HG03342 (cell line): ENCODE data around the gene STARD8.

ENCODE experiments used
- ATAC-seq: cut with Tn5 transposase; IDR thresholded peaks from one replicate; pipeline ENCODE4 v1.9.1; 2021; ENCODE audit warnings: mild to moderate bottlenecking, moderate library complexity; ENCODE audit not compliant: unreplicated experiment

Gene STARD8

DNA sequence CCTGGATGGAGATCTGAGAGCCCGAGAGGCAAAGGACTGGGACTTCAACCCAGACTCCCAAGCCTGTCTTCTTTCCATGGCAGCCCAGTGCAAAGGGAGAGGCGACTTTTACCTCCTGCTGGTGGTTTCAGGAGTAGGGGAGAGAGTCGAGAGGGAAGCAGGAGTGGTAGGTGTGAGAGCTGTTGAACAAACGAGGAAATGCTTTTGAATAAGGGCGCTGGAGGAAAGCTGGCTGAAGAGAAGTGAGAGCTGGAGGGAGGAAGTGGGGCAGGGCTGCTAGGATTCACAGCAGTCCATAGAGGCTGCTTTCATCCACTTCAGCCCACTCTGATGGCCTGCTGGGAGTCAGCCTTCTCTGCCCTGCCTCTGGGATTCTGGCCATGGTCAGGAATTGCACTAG is 99.5 kb downstream of the STARD8 start:
- no peak for ATAC-seq

DNA sequence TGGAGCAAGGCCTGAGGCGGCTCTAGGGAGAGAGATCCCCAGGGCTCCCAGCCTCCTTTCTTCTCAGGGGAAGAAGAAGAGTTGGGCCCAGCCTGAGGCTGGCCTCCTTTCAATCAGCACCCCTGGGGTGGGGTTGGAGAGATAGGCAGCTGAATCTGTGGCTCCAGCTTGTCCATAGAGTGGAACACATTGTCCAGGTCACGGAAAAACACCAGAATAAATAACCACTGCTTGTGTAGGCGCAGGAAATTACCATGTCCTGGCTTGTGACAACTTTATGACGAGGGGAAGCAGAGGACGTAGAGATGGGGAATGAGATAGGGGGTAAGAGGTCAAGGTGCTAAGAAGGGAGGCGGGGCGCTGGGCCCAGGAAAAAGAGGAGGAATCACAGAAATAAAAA is 100.6 kb downstream of the STARD8 start:
- no peak for ATAC-seq

- ATAC-seq = no peak
These were observed 102.0 kb downstream of the STARD8 start for GRCh38 chrX:68749426-68749825.

- ATAC-seq = no peak
These were observed 102.8 kb downstream of the STARD8 start for GRCh38 chrX:68750316-68750715.

- no peak for ATAC-seq
These were observed 103.9 kb downstream of the STARD8 start for GRCh38 chrX:68751372-68751771.

DNA sequence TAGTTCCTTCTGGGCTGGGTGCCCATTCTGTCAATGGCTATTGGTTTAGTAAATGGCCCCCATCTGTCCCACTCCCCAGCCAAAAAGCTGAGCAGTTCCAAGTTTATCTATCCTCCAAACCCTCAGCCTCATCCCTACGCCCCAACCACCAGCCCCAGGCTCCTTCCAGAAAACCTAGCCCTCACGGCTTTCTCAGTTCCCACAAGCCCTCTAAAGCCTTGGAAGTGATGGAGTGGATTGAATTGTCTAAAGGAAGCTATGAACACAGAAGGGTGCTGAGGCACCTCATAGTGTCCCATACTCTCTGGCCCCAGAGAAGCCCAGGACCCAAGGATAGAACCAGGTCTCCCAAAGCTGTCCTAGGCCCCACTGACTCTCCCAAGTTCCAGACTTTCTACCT is 105.8 kb downstream of the STARD8 start:
- ATAC-seq = no peak

- ATAC-seq = no peak
These were observed 106.9 kb downstream of the STARD8 start for GRCh38 chrX:68754406-68754805.

DNA sequence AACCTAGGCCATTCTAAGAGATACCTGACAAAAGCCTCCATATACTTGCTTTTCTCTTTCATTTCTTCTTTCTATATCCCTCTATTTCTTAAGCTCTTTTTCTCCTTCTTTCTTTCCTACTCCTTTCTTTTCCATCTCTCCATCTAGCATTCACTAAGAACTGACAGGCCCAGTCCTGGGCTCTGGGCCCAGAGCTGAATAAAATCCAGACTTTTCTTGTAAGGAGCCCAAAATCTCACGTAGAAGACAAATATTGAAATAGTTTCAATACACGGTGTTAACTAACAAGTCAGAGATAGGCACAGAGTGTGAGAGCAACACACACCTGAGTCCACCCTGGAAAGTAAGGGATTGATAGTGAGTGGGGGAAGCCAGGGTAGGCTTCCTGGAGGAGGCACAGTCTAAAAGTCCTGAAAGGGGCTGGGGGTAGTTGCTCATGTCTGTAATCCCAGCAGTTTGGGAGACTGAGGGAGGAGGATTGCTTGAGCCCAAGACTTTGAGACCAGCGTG is 108.2 kb downstream of the STARD8 start:
- no peak for ATAC-seq

DNA sequence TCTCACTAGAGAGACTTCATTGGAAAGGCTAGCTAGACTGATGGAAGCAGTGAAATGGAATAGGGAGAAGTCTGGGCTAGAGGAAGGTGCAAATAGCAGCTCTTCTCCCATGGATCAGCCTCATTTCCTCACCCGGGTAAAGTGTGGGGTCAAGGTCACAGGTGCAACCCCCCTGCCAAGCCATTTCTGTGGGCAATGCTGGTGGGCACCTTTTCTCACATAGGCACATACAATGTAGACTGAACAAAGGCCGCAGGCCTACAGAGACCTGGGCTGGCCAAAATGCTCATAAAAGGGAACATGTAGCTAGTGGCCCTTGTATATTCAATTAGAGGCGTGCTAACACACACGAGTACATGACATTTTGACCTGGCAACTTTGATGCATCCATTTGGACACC is 109.9 kb downstream of the STARD8 start:
- ATAC-seq = no peak

DNA sequence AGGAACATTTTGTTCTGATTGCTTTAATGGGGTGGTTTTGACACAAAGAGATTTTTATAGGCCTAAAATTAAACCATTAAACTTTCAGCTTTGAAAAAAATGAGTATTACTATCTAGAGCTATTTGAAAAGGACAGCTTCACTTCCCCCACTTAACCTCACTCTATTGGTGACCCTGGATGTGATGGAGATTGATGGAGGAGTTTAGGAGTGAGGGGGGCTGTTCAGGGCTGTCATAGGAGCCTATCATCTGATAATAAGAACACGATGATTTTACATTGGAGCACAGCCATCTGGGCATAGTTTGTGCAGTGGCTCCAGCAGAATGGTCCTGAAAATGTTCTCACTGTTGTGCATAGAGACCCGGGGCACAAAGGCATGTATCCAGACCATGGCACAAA is 110.3 kb downstream of the STARD8 start:
- no peak for ATAC-seq

DNA sequence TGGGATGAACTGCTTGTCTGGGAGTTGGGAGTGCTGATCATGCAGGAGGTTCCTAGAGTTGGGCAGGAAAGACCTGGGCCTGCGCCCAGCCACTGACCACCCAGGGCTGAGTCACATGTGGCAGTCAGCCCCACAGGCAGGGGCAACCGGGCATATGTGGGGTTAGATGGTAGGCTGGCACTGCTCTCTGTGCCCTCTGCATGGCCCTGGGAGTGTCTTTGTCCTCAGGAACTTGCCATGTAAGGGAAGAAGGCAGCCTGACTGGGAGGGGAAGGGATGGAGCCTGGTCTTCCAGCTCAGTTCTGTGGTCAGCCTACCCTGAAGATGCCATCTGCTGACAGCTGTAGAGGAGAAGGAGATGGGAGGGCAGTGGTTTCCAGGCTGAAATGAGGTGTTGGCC is 111.2 kb downstream of the STARD8 start:
- ATAC-seq = no peak

DNA sequence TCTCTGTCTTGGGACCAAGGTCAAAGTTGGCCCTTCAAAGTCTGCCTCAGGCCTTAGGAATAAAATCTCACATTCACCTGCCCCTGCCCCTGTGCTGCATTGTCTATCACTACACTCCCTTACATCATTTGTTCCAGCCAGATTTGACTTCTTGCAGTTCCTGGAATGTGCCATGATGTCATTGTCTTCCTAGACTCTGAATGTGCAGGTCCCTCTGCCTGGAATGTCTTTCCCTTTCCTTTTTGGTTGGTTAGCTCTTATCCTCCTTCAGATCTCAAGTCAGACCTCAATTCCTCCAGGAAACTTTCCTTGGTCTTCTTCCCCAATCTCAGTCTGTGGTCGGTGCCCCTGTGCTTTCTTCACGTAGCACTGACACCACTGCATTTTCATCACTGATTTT is 113.6 kb downstream of the STARD8 start:
- no peak for ATAC-seq

GRCh38 chrX:68762766-68763165 is 115.3 kb downstream of the STARD8 start:
- ATAC-seq = no peak

DNA sequence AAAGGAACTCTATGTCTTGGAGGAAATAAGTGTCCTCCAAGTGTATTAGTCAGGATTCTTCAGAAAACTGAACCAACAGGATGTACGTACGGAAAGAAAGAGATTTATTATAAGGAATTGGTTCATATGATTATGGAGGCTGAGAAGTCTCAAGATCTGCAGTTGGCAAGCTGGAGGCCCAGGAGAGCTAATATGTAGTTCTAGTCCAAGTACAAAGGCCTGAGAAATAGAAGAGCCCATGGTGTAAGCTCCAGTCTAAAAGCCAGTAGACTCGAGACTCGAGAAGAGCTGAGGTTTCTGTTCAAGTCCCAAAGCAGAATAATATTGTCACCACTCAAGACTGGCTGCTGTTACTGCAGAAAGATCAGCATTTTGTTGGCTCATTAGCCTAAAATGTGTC is 116.0 kb downstream of the STARD8 start:
- no peak for ATAC-seq
